Endothelial cell of umbilical vein (primary cell): Measurements from ENCODE around the gene UBXN1.

Experiments used
- EZH2 ChIP-seq: IDR thresholded peaks from 2 replicates; pipeline ENCODE4 v1.6.1; 2012; ENCODE audit warnings: borderline replicate concordance, low read depth, mild to moderate bottlenecking, moderate library complexity, low read length, inconsistent platforms; ENCODE audit not compliant: severe bottlenecking
- POLR2A ChIP-seq: IDR thresholded peaks from 2 replicates; pipeline ENCODE4 v1.6.1; 2012; ENCODE audit warnings: low read depth, mild to moderate bottlenecking, control low read depth, low read length
- TF ChIP-seq, protein P1 (sequence below), 2 donors: IDR thresholded peaks; 1 replicate in 1 of 2; 2 replicates in 1 of 2; pipeline ENCODE4 v1.5.1; 2011; ENCODE audit warnings: low read length in 2 of 2, mild to moderate bottlenecking in 2 of 2, moderate library complexity in 2 of 2, control low read depth in 1 of 2, inconsistent platforms in 1 of 2, low read depth in 1 of 2; ENCODE audit not compliant: insufficient read depth in 1 of 2; ENCODE audit errors: extremely low read depth in 1 of 2

DNA sequence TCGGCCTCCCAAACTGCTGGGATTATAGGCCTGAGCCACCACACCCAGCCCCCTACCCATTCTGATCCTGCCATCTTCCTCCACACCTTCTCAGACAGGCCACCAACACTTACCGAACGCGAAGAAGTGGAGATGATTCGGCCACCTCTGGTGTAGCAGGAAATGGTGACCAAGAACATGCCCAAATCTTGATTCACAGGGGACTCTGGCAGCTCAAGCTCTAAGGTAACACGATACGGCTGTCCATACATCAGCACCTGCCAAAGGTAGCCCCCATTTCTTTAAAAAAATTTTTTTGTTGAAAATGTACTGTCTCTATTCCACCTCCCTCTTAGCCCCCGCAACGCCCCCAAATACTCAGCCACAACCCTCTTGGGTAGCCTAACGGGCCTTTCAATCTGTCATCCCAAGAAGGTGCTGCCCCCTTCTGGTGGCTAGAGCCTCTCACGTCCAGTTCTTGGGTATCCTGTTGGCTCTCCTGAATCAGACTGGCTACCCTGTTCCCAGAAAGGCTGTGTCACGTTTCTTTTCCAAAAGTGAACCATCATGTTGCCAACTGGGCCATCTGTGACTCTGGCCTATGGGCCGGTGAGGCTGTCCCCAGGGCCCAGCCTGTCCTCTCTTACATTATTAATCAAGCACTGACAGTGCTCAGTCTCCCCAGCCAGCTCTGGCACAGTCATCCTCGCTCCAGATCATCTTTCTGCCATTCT is 15.7 kb upstream of the UBXN1 start:
- TF ChIP-seq, protein P1, sequence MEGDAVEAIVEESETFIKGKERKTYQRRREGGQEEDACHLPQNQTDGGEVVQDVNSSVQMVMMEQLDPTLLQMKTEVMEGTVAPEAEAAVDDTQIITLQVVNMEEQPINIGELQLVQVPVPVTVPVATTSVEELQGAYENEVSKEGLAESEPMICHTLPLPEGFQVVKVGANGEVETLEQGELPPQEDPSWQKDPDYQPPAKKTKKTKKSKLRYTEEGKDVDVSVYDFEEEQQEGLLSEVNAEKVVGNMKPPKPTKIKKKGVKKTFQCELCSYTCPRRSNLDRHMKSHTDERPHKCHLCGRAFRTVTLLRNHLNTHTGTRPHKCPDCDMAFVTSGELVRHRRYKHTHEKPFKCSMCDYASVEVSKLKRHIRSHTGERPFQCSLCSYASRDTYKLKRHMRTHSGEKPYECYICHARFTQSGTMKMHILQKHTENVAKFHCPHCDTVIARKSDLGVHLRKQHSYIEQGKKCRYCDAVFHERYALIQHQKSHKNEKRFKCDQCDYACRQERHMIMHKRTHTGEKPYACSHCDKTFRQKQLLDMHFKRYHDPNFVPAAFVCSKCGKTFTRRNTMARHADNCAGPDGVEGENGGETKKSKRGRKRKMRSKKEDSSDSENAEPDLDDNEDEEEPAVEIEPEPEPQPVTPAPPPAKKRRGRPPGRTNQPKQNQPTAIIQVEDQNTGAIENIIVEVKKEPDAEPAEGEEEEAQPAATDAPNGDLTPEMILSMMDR (IDR thresholded peaks at IDR 0.05; ENCODE audit: extremely low read depth in 1 of 2, insufficient read depth in 1 of 2, low read depth in 1 of 2, low read length in 2 of 2) = peak; percentile 80 to 83
- TF ChIP-seq EZH2 = no peak
- TF ChIP-seq POLR2A = no peak
